ENCODE results near the gene GRXCR1. TPM values are rescaled to one million over a fixed set of nuclear protein-coding genes. Genes with fewer than 3 reads are reported as not detected.

Gene GRXCR1
- total and polyA plus RNA-seq, 3 donors from 2014 or later = 0.39 to 0.57 TPM; not detected in 1

- no peak overlapping the region for H3K4me3 ChIP-seq
- 33 to 58% methylated on average over 1 of the region's 1 CpG for WGBS, 2 donors
- no peak overlapping the region for H3K27ac ChIP-seq
- H3K4me1 ChIP-seq = no peaks in the 10 kb centered on the region
- H3K27me3 ChIP-seq = no peaks in the 10 kb centered on the region
- TF ChIP-seq CTCF (IDR thresholded peaks at IDR 0.05) = no peak
- no peak for TF ChIP-seq POLR2A (IDR thresholded peaks at IDR 0.05)
- no peaks in the 10 kb centered on the region for H3K36me3 ChIP-seq (ENCODE audit: low read depth, missing control alignments)
- intact Hi-C loops (cut with DNase I; ENCODE audit: low total_unique reads) = no loop called here
- no peak for DNase-seq
- H3K9me3 ChIP-seq = no peaks in the 10 kb centered on the region
Measured at GRCh38 chr4:43041632-43042031, 149.1 kb downstream of the GRXCR1 start.

- no peak overlapping the region for H3K27ac ChIP-seq
- H3K4me3 ChIP-seq = no peak overlapping the region
- intact Hi-C loops (cut with DNase I; ENCODE audit: low total_unique reads) = no loop called here
- TF ChIP-seq CTCF (IDR thresholded peaks at IDR 0.05) (no peak), POLR2A (IDR thresholded peaks at IDR 0.05) (no peak)
- H3K9me3 ChIP-seq = no peaks in the 10 kb centered on the region
- no peaks in the 10 kb centered on the region for H3K36me3 ChIP-seq (ENCODE audit: low read depth, missing control alignments)
- H3K4me1 ChIP-seq = no peaks in the 10 kb centered on the region
- H3K27me3 ChIP-seq = no peaks in the 10 kb centered on the region
- 66 to 76% methylated on average over 1 of the region's 1 CpG for WGBS, 2 donors
- no peak for DNase-seq
Measured at GRCh38 chr4:43047058-43047457, 154.5 kb downstream of the GRXCR1 start.

GRCh38 chr4:43048570-43048969, 156.1 kb downstream of the GRXCR1 start:
- intact Hi-C loops (cut with DNase I; ENCODE audit: low total_unique reads) = no loop called here
- Histone ChIP-seq H3K36me3 (ENCODE audit: low read depth, missing control alignments) (no peaks in the 10 kb centered on the region), H3K4me3 (no peak overlapping the region), H3K4me1 (no peaks in the 10 kb centered on the region), H3K9me3 (no peaks in the 10 kb centered on the region), H3K27ac (no peak overlapping the region), H3K27me3 (no peaks in the 10 kb centered on the region)
- TF ChIP-seq CTCF (IDR thresholded peaks at IDR 0.05) = no peak
- no peak for TF ChIP-seq POLR2A (IDR thresholded peaks at IDR 0.05)
- DNase-seq = no peak
- 69 to 74% methylated on average over 5 of the region's 5 CpGs for WGBS, 2 donors

- TF ChIP-seq CTCF (IDR thresholded peaks at IDR 0.05) (no peak), POLR2A (IDR thresholded peaks at IDR 0.05) (no peak)
- Histone ChIP-seq H3K4me1 (no peaks in the 10 kb centered on the region), H3K4me3 (no peak overlapping the region), H3K9me3 (no peaks in the 10 kb centered on the region), H3K27ac (no peak overlapping the region), H3K27me3 (no peaks in the 10 kb centered on the region), H3K36me3 (ENCODE audit: low read depth, missing control alignments) (no peaks in the 10 kb centered on the region)
- intact Hi-C loops (cut with DNase I; ENCODE audit: low total_unique reads) = no loop called here
- DNase-seq = no peak
Measured at GRCh38 chr4:43049326-43049725, 156.8 kb downstream of the GRXCR1 start.

- no peaks in the 10 kb centered on the region for H3K4me1 ChIP-seq
- H3K27ac ChIP-seq = no peak overlapping the region
- no peaks in the 10 kb centered on the region for H3K27me3 ChIP-seq
- TF ChIP-seq CTCF (IDR thresholded peaks at IDR 0.05) (no peak), POLR2A (IDR thresholded peaks at IDR 0.05) (no peak)
- no peak for DNase-seq
- intact Hi-C loops (cut with DNase I; ENCODE audit: low total_unique reads) = no loop called here
- H3K9me3 ChIP-seq = no peaks in the 10 kb centered on the region
- H3K36me3 ChIP-seq (ENCODE audit: low read depth, missing control alignments) = no peaks in the 10 kb centered on the region
- no peak overlapping the region for H3K4me3 ChIP-seq
Measured at GRCh38 chr4:43066415-43066814, 173.9 kb downstream of the GRXCR1 start.
